ENCODE data around the gene MRPL51.

DNA sequence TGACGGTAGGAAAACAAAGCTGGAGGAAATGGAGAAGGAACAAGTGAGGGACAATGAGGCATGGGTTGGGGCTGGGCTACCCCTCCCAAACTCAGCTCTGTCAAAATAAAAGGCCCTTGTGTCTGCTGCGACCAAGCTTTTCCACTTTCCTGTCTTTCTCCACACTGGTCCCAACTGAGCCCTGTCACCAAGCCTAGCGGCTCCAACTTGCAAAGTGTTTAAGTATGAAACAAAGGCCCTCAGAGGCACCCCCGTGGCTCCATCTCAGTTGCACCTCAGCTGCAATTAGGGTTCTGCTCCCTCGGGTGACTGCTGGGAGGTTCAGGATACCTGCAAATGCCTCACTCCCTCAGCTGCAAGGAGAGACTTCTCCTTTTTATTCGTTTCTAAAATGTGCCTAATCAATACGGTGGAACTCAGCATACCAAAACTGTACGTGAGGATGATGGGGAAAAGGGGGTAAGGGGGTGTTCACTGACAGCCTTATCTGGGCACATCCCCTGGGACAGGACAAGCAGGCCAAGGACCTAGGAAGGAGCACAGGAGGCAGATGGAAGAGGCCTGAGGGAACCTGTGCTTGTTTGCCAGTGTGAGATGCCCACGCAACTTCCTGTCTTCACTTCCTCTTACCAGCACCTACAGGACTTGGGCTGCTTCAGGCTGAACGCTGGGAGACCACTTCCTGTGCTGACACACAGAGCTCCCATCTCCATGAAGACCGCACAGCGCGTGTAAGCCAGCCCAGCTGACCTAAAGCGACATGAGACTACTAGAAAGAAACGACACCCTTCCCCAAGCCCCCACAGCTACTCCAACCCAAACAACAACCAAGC lies 31.4 kb downstream of the MRPL51 start:
- TF ChIP-seq, protein P1, sequence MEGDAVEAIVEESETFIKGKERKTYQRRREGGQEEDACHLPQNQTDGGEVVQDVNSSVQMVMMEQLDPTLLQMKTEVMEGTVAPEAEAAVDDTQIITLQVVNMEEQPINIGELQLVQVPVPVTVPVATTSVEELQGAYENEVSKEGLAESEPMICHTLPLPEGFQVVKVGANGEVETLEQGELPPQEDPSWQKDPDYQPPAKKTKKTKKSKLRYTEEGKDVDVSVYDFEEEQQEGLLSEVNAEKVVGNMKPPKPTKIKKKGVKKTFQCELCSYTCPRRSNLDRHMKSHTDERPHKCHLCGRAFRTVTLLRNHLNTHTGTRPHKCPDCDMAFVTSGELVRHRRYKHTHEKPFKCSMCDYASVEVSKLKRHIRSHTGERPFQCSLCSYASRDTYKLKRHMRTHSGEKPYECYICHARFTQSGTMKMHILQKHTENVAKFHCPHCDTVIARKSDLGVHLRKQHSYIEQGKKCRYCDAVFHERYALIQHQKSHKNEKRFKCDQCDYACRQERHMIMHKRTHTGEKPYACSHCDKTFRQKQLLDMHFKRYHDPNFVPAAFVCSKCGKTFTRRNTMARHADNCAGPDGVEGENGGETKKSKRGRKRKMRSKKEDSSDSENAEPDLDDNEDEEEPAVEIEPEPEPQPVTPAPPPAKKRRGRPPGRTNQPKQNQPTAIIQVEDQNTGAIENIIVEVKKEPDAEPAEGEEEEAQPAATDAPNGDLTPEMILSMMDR (IDR thresholded peaks at IDR 0.05): no peak
- TF ChIP-seq POLR2A (IDR thresholded peaks at IDR 0.05): no peak
